IMR-90 (cell line): ENCODE data around the gene PPAN. TPM values are rescaled to one million over a fixed set of nuclear protein-coding genes. Genes with fewer than 3 reads are reported as not detected.

Experiments
- ATAC-seq: fragments of 200-7000 bp; cut with Tn5 transposase; 2 replicates; pipeline ENCODE4 v1.9.1; 2020; ENCODE audit warnings: low read depth, mild to moderate bottlenecking, moderate library complexity
- BruUV-seq: library from RNA; stranded (reverse); fragments of 400-500 nt; replicated peaks from 2 replicates; lab custom pipeline; 2021; lab: Mats Ljungman, UMichigan
- CTCF ChIA-PET: fragments of 300-600 bp; formaldehyde crosslinking; extraction: SDS; loops from one replicate; lab custom pipeline; 2021; ENCODE audit warnings: antibody characterized with exemption; lab: Yijun Ruan, JAX
- POLR2A ChIA-PET: fragments of 300-600 bp; sonication (Branson Sonifier 250); formaldehyde crosslinking; loops from one replicate; lab custom pipeline; 2022; ENCODE audit warnings: antibody characterized with exemption; ENCODE audit not compliant: unreplicated experiment; lab: Charles Lee
- DNase-seq: peaks from one replicate; pipeline ENCODE4 v3.0.0; 2013
- H2AFZ ChIP-seq: replicated peaks from 2 replicates; pipeline ENCODE3; 2013; ENCODE audit warnings: low read length, mild to moderate bottlenecking; ENCODE audit not compliant: poor library complexity
- H2AK5ac ChIP-seq: 2 replicates; pipeline ENCODE4 v1.6.1; 2013; ENCODE audit warnings: low read depth, low read length, inconsistent platforms
- H2AK9ac ChIP-seq: replicated peaks from 2 replicates; pipeline ENCODE3; 2013; ENCODE audit warnings: mild to moderate bottlenecking, low read depth, low read length, moderate library complexity; ENCODE audit not compliant: poor library complexity
- H2BK120ac ChIP-seq: 2 replicates; pipeline ENCODE4 v1.6.1; 2013; ENCODE audit warnings: low read depth, low read length, inconsistent platforms
- H2BK15ac ChIP-seq: 3 replicates; pipeline ENCODE4 v1.6.1; 2013; ENCODE audit warnings: low read depth, low read length, inconsistent platforms
- H2BK20ac ChIP-seq: 2 replicates; pipeline ENCODE4 v1.6.1; 2013; ENCODE audit warnings: low read depth, mild to moderate bottlenecking, inconsistent platforms, low read length, moderate library complexity
- H2BK5ac ChIP-seq: 2 replicates; pipeline ENCODE4 v1.6.1; 2013; ENCODE audit warnings: mild to moderate bottlenecking, low read depth, low read length, inconsistent platforms; ENCODE audit not compliant: poor library complexity, severe bottlenecking
- H3K14ac ChIP-seq: replicated peaks from 2 replicates; pipeline ENCODE4 v1.6.1; 2013; ENCODE audit warnings: low read depth, low read length, inconsistent platforms
- H3K18ac ChIP-seq: 2 replicates; pipeline ENCODE4 v1.6.1; 2013; ENCODE audit warnings: low read depth, low read length, control low read depth
- H3K23ac ChIP-seq: 2 replicates; pipeline ENCODE4 v1.6.1; 2013; ENCODE audit warnings: low read depth, low read length, inconsistent platforms
- H3K27ac ChIP-seq: 2 replicates; pipeline ENCODE4 v1.5.1; 2013; ENCODE audit warnings: mild to moderate bottlenecking, control low read depth, low read length; ENCODE audit not compliant: insufficient read depth
- H3K27me3 ChIP-seq: 2 replicates; pipeline ENCODE4 v1.6.1; 2013; ENCODE audit warnings: low read length; ENCODE audit not compliant: control insufficient read depth, insufficient read depth
- H3K36me3 ChIP-seq: 2 replicates; pipeline ENCODE4 v1.6.1; 2013; ENCODE audit warnings: low read length, mixed read lengths; ENCODE audit not compliant: control insufficient read depth, insufficient read depth
- H3K4ac ChIP-seq: 2 replicates; pipeline ENCODE4 v1.6.1; 2013; ENCODE audit warnings: low read depth, low read length, inconsistent platforms
- H3K4me1 ChIP-seq: 2 replicates; pipeline ENCODE4 v1.6.1; 2013; ENCODE audit warnings: low read length, mixed read lengths; ENCODE audit not compliant: control insufficient read depth, insufficient read depth
- H3K4me2 ChIP-seq: 2 replicates; pipeline ENCODE4 v1.6.1; 2013; ENCODE audit warnings: low read depth, mild to moderate bottlenecking, control low read depth, low read length, moderate library complexity
- H3K4me3 ChIP-seq: 2 replicates; pipeline ENCODE4 v1.5.1; 2013; ENCODE audit warnings: low read depth, mild to moderate bottlenecking, control low read depth, low read length, moderate library complexity; ENCODE audit not compliant: insufficient read depth
- H3K56ac ChIP-seq: 2 replicates; pipeline ENCODE4 v1.6.1; 2013; ENCODE audit warnings: low read length, inconsistent platforms; ENCODE audit not compliant: insufficient read depth; ENCODE audit errors: extremely low read depth
- H3K79me1 ChIP-seq, 2 experiments: 2 replicates each; pipeline ENCODE4 v1.6.1; 2013; ENCODE audit warnings: low read length in 2 of 2, inconsistent platforms in 1 of 2, low read depth in 1 of 2
- H3K9ac ChIP-seq: 2 replicates; pipeline ENCODE4 v1.6.1; 2013; ENCODE audit warnings: low read depth, low read length, control low read depth
- H3K9me1 ChIP-seq: 2 replicates; pipeline ENCODE4 v1.6.1; 2013; ENCODE audit warnings: low read length, inconsistent platforms; ENCODE audit not compliant: insufficient read depth
- H3K9me3 ChIP-seq: 2 replicates; pipeline ENCODE4 v1.6.1; 2013; ENCODE audit warnings: low read length; ENCODE audit not compliant: control insufficient read depth, insufficient read depth
- H4K20me1 ChIP-seq: 2 replicates; pipeline ENCODE4 v1.6.1; 2013; ENCODE audit warnings: low read length, inconsistent platforms; ENCODE audit not compliant: insufficient read depth
- H4K5ac ChIP-seq: 2 replicates; pipeline ENCODE4 v1.6.1; 2013; ENCODE audit warnings: mild to moderate bottlenecking, low read depth, low read length, control low read depth
- H4K8ac ChIP-seq, 2 experiments: 2 replicates each; pipeline ENCODE4 v1.6.1; 2013; ENCODE audit warnings: low read depth in 2 of 2, low read length in 2 of 2, control low read depth in 1 of 2, inconsistent platforms in 1 of 2
- H4K91ac ChIP-seq: 2 replicates; pipeline ENCODE4 v1.6.1; 2013; ENCODE audit warnings: low read depth, low read length, inconsistent platforms; ENCODE audit not compliant: insufficient read depth
- BHLHE40 ChIP-seq: fragments of 150-350 bp; IDR thresholded peaks from 2 replicates; pipeline ENCODE4 v1.6.1; 2016; ENCODE audit warnings: mild to moderate bottlenecking, low read depth, low read length
- CEBPB ChIP-seq: IDR thresholded peaks from 2 replicates; pipeline ENCODE4 v1.6.1; 2012; ENCODE audit warnings: low read depth, low read length, improper control_type of control experiment
- CHD1 ChIP-seq: IDR thresholded peaks from 2 replicates; pipeline ENCODE4 v1.6.1; 2012; ENCODE audit warnings: low read depth, low read length, improper control_type of control experiment
- ELK1 ChIP-seq: fragments of 150-350 bp; IDR thresholded peaks from 2 replicates; pipeline ENCODE4 v1.6.1; 2016; ENCODE audit warnings: low read depth, mild to moderate bottlenecking, low read length, moderate library complexity, borderline replicate concordance
- FOS ChIP-seq: fragments of 150-350 bp; IDR thresholded peaks from 2 replicates; pipeline ENCODE4 v1.6.1; 2016; ENCODE audit warnings: low read depth, low read length
- MAZ ChIP-seq: IDR thresholded peaks from 2 replicates; pipeline ENCODE4 v1.6.1; 2012; ENCODE audit warnings: low read depth, mild to moderate bottlenecking, low read length, improper control_type of control experiment, moderate library complexity, borderline replicate concordance
- MXI1 ChIP-seq: IDR thresholded peaks from 2 replicates; pipeline ENCODE4 v1.6.1; 2012; ENCODE audit warnings: low read depth, mild to moderate bottlenecking, low read length, moderate library complexity, borderline replicate concordance
- NFE2L2 ChIP-seq: fragments of 150-350 bp; IDR thresholded peaks from 2 replicates; pipeline ENCODE4 v1.6.1; 2016; ENCODE audit warnings: low read depth, mild to moderate bottlenecking, low read length
- POLR2A ChIP-seq: IDR thresholded peaks from 2 replicates; pipeline ENCODE4 v1.6.1; 2012; ENCODE audit warnings: mild to moderate bottlenecking, low read depth, low read length
- RAD21 ChIP-seq: IDR thresholded peaks from 2 replicates; pipeline ENCODE4 v1.6.1; 2012; ENCODE audit warnings: low read length, improper control_type of control experiment
- RCOR1 ChIP-seq: IDR thresholded peaks from 2 replicates; pipeline ENCODE4 v1.6.1; 2012; ENCODE audit warnings: mild to moderate bottlenecking, low read length, improper control_type of control experiment; ENCODE audit not compliant: insufficient replicate concordance
- RFX5 ChIP-seq: IDR thresholded peaks from 2 replicates; pipeline ENCODE4 v1.8.0; 2012; ENCODE audit warnings: low read depth, mild to moderate bottlenecking, low read length, moderate library complexity
- SMC3 ChIP-seq: fragments of 150-350 bp; IDR thresholded peaks from 2 replicates; pipeline ENCODE4 v1.6.1; 2016; ENCODE audit warnings: low read depth, mild to moderate bottlenecking, antibody characterized with exemption, low read length, moderate library complexity
- USF2 ChIP-seq: fragments of 150-350 bp; IDR thresholded peaks from 2 replicates; pipeline ENCODE4 v1.6.1; 2017; ENCODE audit warnings: mild to moderate bottlenecking, antibody characterized with exemption, low read length, low read depth
- WGBS, 2 experiments: methylation state at CpG; one replicate each; pipeline versions ENCODE4 v1.1.5 to v1.1.7; 2013; ENCODE audit warnings: missing lambda C conversion rate in 2 of 2; ENCODE audit not compliant: insufficient read length in 1 of 2; ENCODE audit errors: extremely low coverage in 2 of 2; 5-methylcytosine and 5-hydroxymethylcytosine counted together
- dilution Hi-C: fragments of 300-500 bp; cut with HindIII; formaldehyde crosslinking; loops from one replicate; pipeline ENCODE4 v1.14.3; 2018; ENCODE audit warnings: low sequenced_read_pairs; ENCODE audit not compliant: unreplicated experiment
- in situ Hi-C: fragments of 300-500 bp; cut with MboI; formaldehyde crosslinking; loops from 3 replicates; pipeline ENCODE4 v1.14.3; 2019; ENCODE audit warnings: low sequenced_read_pairs, inconsistent platforms, mixed read lengths
- intact Hi-C: fragments of 100-400 bp; cut with micrococcal nuclease; formaldehyde crosslinking; loops from 2 replicates; pipeline ENCODE4 v1.10.0; 2022
- polyA plus RNA-seq, 3 experiments: library from polyadenylated mRNA; depleted of rRNA; stranded (reverse); fragments of >200 nt; gene quantifications; 2 replicates each; pipeline ENCODE4 v1.2.3, GENCODE V29; 2012; ENCODE audit warnings: low replicate concordance in 1 of 3
- total RNA-seq: library from RNA; depleted of rRNA; stranded (reverse); fragments of >200 nt; gene quantifications from 2 replicates; pipeline ENCODE4 v1.2.3, GENCODE V29; 2012
- TF ChIP-seq, protein P1 (sequence below): conservative IDR thresholded peaks from 2 replicates; pipeline ENCODE4 v1.5.1; 2012; ENCODE audit warnings: mild to moderate bottlenecking, low read depth, low read length, improper control_type of control experiment

PPAN gene
- total and polyA plus RNA-seq, 2 of the 4 experiments (the other 2 are of a cell fraction): 24.0 to 41.6 TPM

DNA sequence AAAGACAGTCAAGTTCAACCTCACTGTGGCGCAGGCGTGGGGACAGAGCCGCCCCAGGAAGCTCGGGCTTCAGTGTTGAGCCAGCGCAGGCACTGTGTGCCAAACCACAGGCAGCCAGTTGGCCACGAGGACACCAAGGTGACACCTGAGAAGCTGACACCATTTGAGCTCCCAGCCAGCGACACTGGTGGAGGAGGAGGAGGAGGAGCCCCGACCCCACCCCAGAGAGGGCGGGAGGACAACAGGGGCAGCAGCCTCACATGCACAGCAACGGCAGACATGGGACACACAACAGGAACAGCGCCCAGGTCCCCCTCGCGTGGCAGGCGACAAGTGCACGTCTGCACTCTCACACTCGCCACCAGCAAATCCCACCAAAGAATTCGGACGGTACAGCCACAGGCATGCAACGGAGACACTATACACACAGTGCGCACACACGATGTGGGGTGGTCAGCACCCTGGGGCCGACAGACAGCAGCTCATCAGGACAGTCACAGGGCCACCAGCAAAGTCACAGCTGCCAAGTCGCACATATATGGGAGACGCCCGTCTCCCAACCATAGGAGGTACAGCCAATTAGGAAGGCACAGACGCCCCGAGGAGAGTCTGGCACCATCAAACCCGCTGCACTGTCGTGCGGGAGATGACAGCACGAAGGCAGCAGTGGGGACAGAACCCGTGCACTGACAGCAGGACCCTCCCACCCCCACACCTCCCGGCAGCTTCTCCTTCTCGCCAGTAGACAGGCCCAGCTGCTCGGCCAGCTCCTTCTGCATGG lies 10.1 kb downstream of the PPAN start:
- intact Hi-C loops (no loop called here), in situ Hi-C loops (no loop called here), dilution Hi-C loops (no loop called here)
- no peak for DNase-seq
- no peak overlapping the region for H4K5ac ChIP-seq
- ChIA-PET POLR2A (no interaction called here), CTCF (interaction anchor here (0.7 kb wide), 1 partner anchor 18 kb away, joined by 3 read pairs; no protein-coding TSS in a partner anchor)
- no peak overlapping the region for H2BK120ac ChIP-seq
- no peak overlapping the region for H2BK5ac ChIP-seq
- H3K4me3 ChIP-seq: no peak overlapping the region
- peaks cover 7% of the 10 kb centered on the region for H3K4me1 ChIP-seq
- H3K79me1 ChIP-seq: peaks cover 11 to 43% of the 10 kb centered on the region in 2 experiments
- H2AK5ac ChIP-seq: no peak overlapping the region
- no peaks in the 10 kb centered on the region for H3K9me1 ChIP-seq
- H2BK20ac ChIP-seq: no peak overlapping the region
- H3K27ac ChIP-seq: no peak overlapping the region
- peaks cover 44% of the 10 kb centered on the region for H3K36me3 ChIP-seq
- H2BK15ac ChIP-seq: no peak overlapping the region
- H4K8ac ChIP-seq: no peak overlapping the region
- BruUV-seq: no TSS peak
- ATAC-seq: no peak
- no peaks in the 10 kb centered on the region for H3K9me3 ChIP-seq
- H3K4ac ChIP-seq: no peak overlapping the region
- no peak overlapping the region for H3K18ac ChIP-seq
- H3K9ac ChIP-seq: no peak overlapping the region
- peak overlapping the region; percentile 81 for H2AK9ac ChIP-seq
- no peak overlapping the region for H3K56ac ChIP-seq
- H4K20me1 ChIP-seq: peaks cover 20% of the 10 kb centered on the region
- H4K91ac ChIP-seq: no peak overlapping the region
- H3K14ac ChIP-seq: no peak overlapping the region
- no peaks in the 10 kb centered on the region for H3K27me3 ChIP-seq
- H3K23ac ChIP-seq: no peak overlapping the region
- WGBS, 2 experiments: 93% methylated on average over 10 of the region's 35 CpGs; no CpG with 5 or more reads in 1 of the 2 experiments
- peak overlapping the region; percentile 21 for H2AFZ ChIP-seq
- no peak overlapping the region for H3K4me2 ChIP-seq
- TF ChIP-seq BHLHE40: no peak
- TF ChIP-seq CHD1: no peak
- TF ChIP-seq MXI1: no peak
- no peak for TF ChIP-seq NFE2L2
- TF ChIP-seq RFX5: no peak
- no peak for TF ChIP-seq CEBPB
- TF ChIP-seq FOS: no peak
- no peak for TF ChIP-seq MAZ
- TF ChIP-seq, protein P1, sequence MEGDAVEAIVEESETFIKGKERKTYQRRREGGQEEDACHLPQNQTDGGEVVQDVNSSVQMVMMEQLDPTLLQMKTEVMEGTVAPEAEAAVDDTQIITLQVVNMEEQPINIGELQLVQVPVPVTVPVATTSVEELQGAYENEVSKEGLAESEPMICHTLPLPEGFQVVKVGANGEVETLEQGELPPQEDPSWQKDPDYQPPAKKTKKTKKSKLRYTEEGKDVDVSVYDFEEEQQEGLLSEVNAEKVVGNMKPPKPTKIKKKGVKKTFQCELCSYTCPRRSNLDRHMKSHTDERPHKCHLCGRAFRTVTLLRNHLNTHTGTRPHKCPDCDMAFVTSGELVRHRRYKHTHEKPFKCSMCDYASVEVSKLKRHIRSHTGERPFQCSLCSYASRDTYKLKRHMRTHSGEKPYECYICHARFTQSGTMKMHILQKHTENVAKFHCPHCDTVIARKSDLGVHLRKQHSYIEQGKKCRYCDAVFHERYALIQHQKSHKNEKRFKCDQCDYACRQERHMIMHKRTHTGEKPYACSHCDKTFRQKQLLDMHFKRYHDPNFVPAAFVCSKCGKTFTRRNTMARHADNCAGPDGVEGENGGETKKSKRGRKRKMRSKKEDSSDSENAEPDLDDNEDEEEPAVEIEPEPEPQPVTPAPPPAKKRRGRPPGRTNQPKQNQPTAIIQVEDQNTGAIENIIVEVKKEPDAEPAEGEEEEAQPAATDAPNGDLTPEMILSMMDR: no peak
- no peak for TF ChIP-seq RAD21
- no peak for TF ChIP-seq USF2
- no peak for TF ChIP-seq RCOR1
- no peak for TF ChIP-seq SMC3
- no peak for TF ChIP-seq ELK1
- TF ChIP-seq POLR2A: no peak; the same call in 1 of the 2 replicates
